Measurements from ENCODE around the gene ANKRD34A. TPM values are rescaled to one million over a fixed set of nuclear protein-coding genes. Genes with fewer than 3 reads are reported as not detected.

The ANKRD34A gene
- total and polyA plus RNA-seq, 2 of the 8 experiments (the other 6 are each of a cell fraction or from before 2014, with no cell fraction given), result 0.15 to 0.20 TPM

DNA sequence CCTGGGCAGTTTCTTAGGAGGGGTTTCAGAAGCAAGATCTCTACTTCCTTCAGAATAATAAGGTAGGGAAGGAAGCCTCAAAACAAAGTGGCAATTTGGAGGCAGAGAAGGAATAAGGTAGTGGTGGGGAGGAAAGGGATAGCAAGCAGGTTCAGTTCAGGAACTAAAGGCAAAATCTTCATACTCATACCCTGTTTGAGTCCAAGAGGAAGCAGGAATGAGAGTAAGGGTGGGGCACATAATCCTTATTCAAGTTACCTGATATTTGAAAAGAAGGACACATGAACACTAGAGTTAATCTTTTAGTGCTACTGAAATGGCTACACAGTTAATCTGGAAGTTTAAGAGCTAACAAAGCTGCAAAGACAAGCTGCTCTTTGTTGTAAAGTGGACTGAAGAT lies 28.7 kb downstream of the ANKRD34A start:
- H3K23ac ChIP-seq (ENCODE audit: insufficient read length), result no peak overlapping the region
- no peak overlapping the region for H2BK15ac ChIP-seq (ENCODE audit: low read length)
- no peak overlapping the region for H3K4me2 ChIP-seq (ENCODE audit: insufficient read depth in 1 of 2, low read depth in 2 of 2, low read length in 2 of 2)
- H3K23me2 ChIP-seq (ENCODE audit: low read depth, low read length), result no peaks in the 10 kb centered on the region
- POLR2A ChIA-PET (ENCODE audit: partially characterized antibody), result interaction anchor here (1.3 to 6.0 kb wide), 4 partner anchors 8 to 117 kb away, joined by 3 to 35 read pairs (median 5); partner anchors contain the start of genes RBM8A and TXNIP
- H3K4me3 ChIP-seq (ENCODE audit: extremely low read depth in 1 of 4, insufficient read depth in 2 of 4, low read depth in 3 of 4, low read length in 4 of 4), result no peak overlapping the region
- no peak overlapping the region for H2BK20ac ChIP-seq (ENCODE audit: low read length)
- no peaks in the 10 kb centered on the region for H3K9me3 ChIP-seq (ENCODE audit: insufficient read depth in 2 of 2, low read depth in 1 of 2, low read length in 1 of 2)
- H3K79me2 ChIP-seq (ENCODE audit: control insufficient read depth in 1 of 2, insufficient read depth in 2 of 2, low read length in 2 of 2), result no peaks in the 10 kb centered on the region
- no peak for DNase-seq (ENCODE audit: low read depth in 1 of 2, low spot score in 2 of 2)
- no peak overlapping the region for H4K91ac ChIP-seq (replicated peaks; ENCODE audit: insufficient read length, low read length)
- H3K4ac ChIP-seq (replicated peaks; ENCODE audit: insufficient read length, low read depth, low read length), result no peak overlapping the region
- no peaks in the 10 kb centered on the region for H3K27me3 ChIP-seq (replicated peaks in 1 of 4; ENCODE audit: control insufficient read depth in 3 of 4, extremely low read depth in 1 of 4, insufficient read depth in 3 of 4, low read length in 3 of 4)
- no peak overlapping the region for H3K14ac ChIP-seq (ENCODE audit: insufficient read length)
- no peak overlapping the region for H4K5ac ChIP-seq (ENCODE audit: insufficient read length, low read depth, low read length)
- H2AK5ac ChIP-seq (ENCODE audit: low read depth, low read length), result no peak overlapping the region
- CTCF ChIA-PET (ENCODE audit: partially characterized antibody), result interaction anchor here (1.0 to 1.6 kb wide), 3 partner anchors 18 to 41 kb away, joined by 3 to 5 read pairs (median 4); no protein-coding TSS in a partner anchor
- no peak for FAIRE-seq
- H3K18ac ChIP-seq (ENCODE audit: extremely low read depth, low read length), result no peak overlapping the region; the same call in 1 of the 2 replicates
- H2AFZ ChIP-seq (ENCODE audit: low read length), result no peak overlapping the region
- no peak overlapping the region for H4K8ac ChIP-seq (ENCODE audit: extremely low read depth, insufficient read depth, low read length)
- H3K4me1 ChIP-seq (replicated peaks in 1 of 4; ENCODE audit: control insufficient read depth in 3 of 4, insufficient read depth in 4 of 4, low read length in 3 of 4), result no peaks in the 10 kb centered on the region
- H3K36me3 ChIP-seq (ENCODE audit: control insufficient read depth in 2 of 4, insufficient read depth in 4 of 4, low read length in 3 of 4), result no peaks in the 10 kb centered on the region
- no peak overlapping the region for H2BK5ac ChIP-seq (ENCODE audit: low read depth, low read length)
- H3K79me1 ChIP-seq (ENCODE audit: low read depth, low read length), result no peaks in the 10 kb centered on the region
- H3K56ac ChIP-seq (replicated peaks; ENCODE audit: insufficient read length, low read depth, low read length), result no peak overlapping the region
- no peak for TF ChIP-seq BCL11A (IDR thresholded peaks at IDR 0.05; ENCODE audit: low read depth in 2 of 2, low read length in 2 of 2)
- TF ChIP-seq CHD1 (IDR thresholded peaks at IDR 0.05; ENCODE audit: low read depth, low read length), result no peak
- TF ChIP-seq, protein P1, sequence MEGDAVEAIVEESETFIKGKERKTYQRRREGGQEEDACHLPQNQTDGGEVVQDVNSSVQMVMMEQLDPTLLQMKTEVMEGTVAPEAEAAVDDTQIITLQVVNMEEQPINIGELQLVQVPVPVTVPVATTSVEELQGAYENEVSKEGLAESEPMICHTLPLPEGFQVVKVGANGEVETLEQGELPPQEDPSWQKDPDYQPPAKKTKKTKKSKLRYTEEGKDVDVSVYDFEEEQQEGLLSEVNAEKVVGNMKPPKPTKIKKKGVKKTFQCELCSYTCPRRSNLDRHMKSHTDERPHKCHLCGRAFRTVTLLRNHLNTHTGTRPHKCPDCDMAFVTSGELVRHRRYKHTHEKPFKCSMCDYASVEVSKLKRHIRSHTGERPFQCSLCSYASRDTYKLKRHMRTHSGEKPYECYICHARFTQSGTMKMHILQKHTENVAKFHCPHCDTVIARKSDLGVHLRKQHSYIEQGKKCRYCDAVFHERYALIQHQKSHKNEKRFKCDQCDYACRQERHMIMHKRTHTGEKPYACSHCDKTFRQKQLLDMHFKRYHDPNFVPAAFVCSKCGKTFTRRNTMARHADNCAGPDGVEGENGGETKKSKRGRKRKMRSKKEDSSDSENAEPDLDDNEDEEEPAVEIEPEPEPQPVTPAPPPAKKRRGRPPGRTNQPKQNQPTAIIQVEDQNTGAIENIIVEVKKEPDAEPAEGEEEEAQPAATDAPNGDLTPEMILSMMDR (IDR thresholded peaks at IDR 0.05; ENCODE audit: control extremely low read depth in 1 of 3, insufficient read depth in 1 of 3, low read depth in 1 of 3, low read length in 3 of 3), result no peak
- TF ChIP-seq POLR2A (IDR thresholded peaks at IDR 0.05; ENCODE audit: control extremely low read depth in 1 of 2, low read depth in 2 of 2, low read length in 2 of 2), result no peak
- no peak for TF ChIP-seq KDM4A (IDR thresholded peaks at IDR 0.05; ENCODE audit: low read depth, low read length, severe bottlenecking)
- TF ChIP-seq TAF1 (IDR thresholded peaks at IDR 0.05; ENCODE audit: low read depth, low read length), result no peak
- TF ChIP-seq, protein P2, sequence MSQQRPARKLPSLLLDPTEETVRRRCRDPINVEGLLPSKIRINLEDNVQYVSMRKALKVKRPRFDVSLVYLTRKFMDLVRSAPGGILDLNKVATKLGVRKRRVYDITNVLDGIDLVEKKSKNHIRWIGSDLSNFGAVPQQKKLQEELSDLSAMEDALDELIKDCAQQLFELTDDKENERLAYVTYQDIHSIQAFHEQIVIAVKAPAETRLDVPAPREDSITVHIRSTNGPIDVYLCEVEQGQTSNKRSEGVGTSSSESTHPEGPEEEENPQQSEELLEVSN (IDR thresholded peaks at IDR 0.05), result no peak
- no peak for TF ChIP-seq YY1 (IDR thresholded peaks at IDR 0.05; ENCODE audit: low read depth, low read length)
- TF ChIP-seq CBX5 (IDR thresholded peaks at IDR 0.05; ENCODE audit: low read depth, low read length), result no peak
- H3K27ac ChIP-seq (ENCODE audit: low read depth, low read length), result no peak overlapping the region
- H4K20me1 ChIP-seq (replicated peaks in 1 of 2; ENCODE audit: control insufficient read depth in 1 of 2, insufficient read depth in 2 of 2, low read length in 2 of 2), result no peaks in the 10 kb centered on the region
- H2BK12ac ChIP-seq (ENCODE audit: low read depth, low read length), result no peak overlapping the region
- no peak overlapping the region for H3K9ac ChIP-seq (replicated peaks in 1 of 4; ENCODE audit: extremely low read depth in 1 of 4, low read depth in 3 of 4, low read length in 3 of 4)
- H2BK120ac ChIP-seq (replicated peaks; ENCODE audit: low read depth, low read length), result no peak overlapping the region

Data from H1 (cell line).